H9 (cell line): ENCODE measurements around the gene GPR161. TPM values are rescaled to one million over a fixed set of nuclear protein-coding genes. Genes with fewer than 3 reads are reported as not detected.

Source experiments
- DNase-seq: peaks from one replicate; pipeline ENCODE4 v3.0.0-alpha.2; 2017
- H2AFZ ChIP-seq: one replicate; pipeline ENCODE4 v1.6.1; 2013; ENCODE audit warnings: mild to moderate bottlenecking, low read length, control low read depth, moderate library complexity
- H2AK5ac ChIP-seq: 2 replicates; pipeline ENCODE4 v1.6.1; 2013; ENCODE audit warnings: low read length, control low read depth, mixed read lengths; ENCODE audit not compliant: insufficient read length
- H2BK120ac ChIP-seq: one replicate; pipeline ENCODE4 v1.6.1; 2013; ENCODE audit warnings: low read depth, mild to moderate bottlenecking, low read length, control low read depth, inconsistent platforms; ENCODE audit not compliant: poor library complexity, severe bottlenecking
- H2BK12ac ChIP-seq: 2 replicates; pipeline ENCODE4 v1.6.1; 2013; ENCODE audit warnings: low read length, control low read depth, mixed read lengths, low read depth; ENCODE audit not compliant: insufficient read length
- H2BK15ac ChIP-seq: 2 replicates; pipeline ENCODE4 v1.6.1; 2013; ENCODE audit warnings: low read depth, low read length, control low read depth
- H2BK20ac ChIP-seq: one replicate; pipeline ENCODE4 v1.6.1; 2013; ENCODE audit warnings: low read depth, mild to moderate bottlenecking, low read length, control low read depth, inconsistent platforms; ENCODE audit not compliant: poor library complexity, severe bottlenecking
- H2BK5ac ChIP-seq: 2 replicates; pipeline ENCODE4 v1.6.1; 2013; ENCODE audit warnings: low read length, control low read depth, mixed read lengths; ENCODE audit not compliant: insufficient read length
- H3K14ac ChIP-seq: 2 replicates; pipeline ENCODE4 v1.6.1; 2013; ENCODE audit warnings: low read length, control low read depth; ENCODE audit not compliant: insufficient read depth
- H3K18ac ChIP-seq: 2 replicates; pipeline ENCODE4 v1.6.1; 2013; ENCODE audit warnings: low read depth, mild to moderate bottlenecking, mixed read lengths, low read length, control low read depth; ENCODE audit not compliant: insufficient read length
- H3K23ac ChIP-seq: 2 replicates; pipeline ENCODE4 v1.6.1; 2013; ENCODE audit warnings: low read length, control low read depth, mixed read lengths, low read depth; ENCODE audit not compliant: insufficient read length
- H3K23me2 ChIP-seq: 2 replicates; pipeline ENCODE4 v1.6.1; 2013; ENCODE audit warnings: low read depth, mild to moderate bottlenecking, mixed read lengths, low read length, control low read depth; ENCODE audit not compliant: insufficient read length, poor library complexity, severe bottlenecking
- H3K27ac ChIP-seq: 2 replicates; pipeline ENCODE4 v1.5.1; 2013; ENCODE audit warnings: low read length, control low read depth, mixed read lengths, low read depth; ENCODE audit not compliant: insufficient read length
- H3K27me3 ChIP-seq: 2 replicates; pipeline ENCODE4 v1.6.1; 2013; ENCODE audit warnings: low read length, control low read depth, inconsistent platforms; ENCODE audit not compliant: insufficient read depth
- H3K4ac ChIP-seq: 2 replicates; pipeline ENCODE4 v1.6.1; 2013; ENCODE audit warnings: low read depth, mild to moderate bottlenecking, control low read depth, inconsistent platforms, low read length, moderate library complexity
- H3K4me1 ChIP-seq: 2 replicates; pipeline ENCODE4 v1.6.1; 2013; ENCODE audit warnings: low read length, control low read depth, inconsistent platforms; ENCODE audit not compliant: insufficient read depth
- H3K4me2 ChIP-seq: 2 replicates; pipeline ENCODE4 v1.6.1; 2013; ENCODE audit warnings: low read length, control low read depth, mixed read lengths; ENCODE audit not compliant: insufficient read length, insufficient read depth
- H3K56ac ChIP-seq: 2 replicates; pipeline ENCODE4 v1.6.1; 2013; ENCODE audit warnings: low read depth, mild to moderate bottlenecking, mixed read lengths, low read length, control low read depth; ENCODE audit not compliant: insufficient read length
- H3K79me1 ChIP-seq: 2 replicates; pipeline ENCODE4 v1.6.1; 2013; ENCODE audit warnings: low read depth, mild to moderate bottlenecking, moderate library complexity, low read length, control low read depth, inconsistent platforms; ENCODE audit not compliant: insufficient read depth, poor library complexity, severe bottlenecking
- H3K79me2 ChIP-seq: 2 replicates; pipeline ENCODE4 v1.6.1; 2013; ENCODE audit warnings: low read length, control low read depth, inconsistent platforms; ENCODE audit not compliant: insufficient read depth
- H3K9ac ChIP-seq: 2 replicates; pipeline ENCODE4 v1.6.1; 2013; ENCODE audit warnings: low read length, control low read depth, mixed read lengths; ENCODE audit not compliant: insufficient read length; ENCODE audit errors: extremely low read depth
- H3K9me3 ChIP-seq: one replicate; pipeline ENCODE4 v1.6.1; 2013; ENCODE audit warnings: low read depth, low read length, inconsistent platforms; ENCODE audit not compliant: control insufficient read depth
- H3T11ph ChIP-seq: one replicate; pipeline ENCODE4 v1.6.1; 2013; ENCODE audit warnings: mild to moderate bottlenecking, low read length, control low read depth, inconsistent platforms
- H4K20me1 ChIP-seq: one replicate; pipeline ENCODE4 v1.6.1; 2013; ENCODE audit not compliant: control insufficient read depth, insufficient read length, insufficient read depth
- H4K5ac ChIP-seq: 2 replicates; pipeline ENCODE4 v1.6.1; 2013; ENCODE audit warnings: low read depth, mild to moderate bottlenecking, mixed read lengths, low read length, control low read depth; ENCODE audit not compliant: insufficient read length
- H4K8ac ChIP-seq: replicated peaks from 2 replicates; pipeline ENCODE4 v1.6.1; 2013; ENCODE audit warnings: low read length, control low read depth, mixed read lengths, low read depth; ENCODE audit not compliant: insufficient read length
- H4K91ac ChIP-seq: 2 replicates; pipeline ENCODE4 v1.6.1; 2013; ENCODE audit warnings: low read depth, mild to moderate bottlenecking, moderate library complexity, mixed read lengths, low read length, control low read depth; ENCODE audit not compliant: insufficient read length
- H3K27ac Mint-ChIP-seq, 3 experiments: 2 replicates in 2 of 3; 3 replicates in 1 of 3; pipeline ENCODE4 v1.8.0; 2020 to 2021; ENCODE audit warnings: mixed read lengths in 3 of 3, mild to moderate bottlenecking in 1 of 3, moderate library complexity in 1 of 3
- H3K27me3 Mint-ChIP-seq: 2 replicates; pipeline ENCODE4 v1.8.0; 2021; ENCODE audit warnings: low read depth, mild to moderate bottlenecking, moderate library complexity, mixed read lengths
- H3K36me3 Mint-ChIP-seq, 3 experiments: 2 replicates in 2 of 3; 3 replicates in 1 of 3; pipeline ENCODE4 v1.8.0; 2020 to 2021; ENCODE audit warnings: low read depth in 3 of 3, mixed read lengths in 3 of 3; ENCODE audit not compliant: insufficient read depth in 1 of 3
- H3K4me1 Mint-ChIP-seq, 2 experiments: 2 replicates each; pipeline ENCODE4 v1.8.0; 2020; ENCODE audit warnings: mixed read lengths in 2 of 2
- H3K4me3 Mint-ChIP-seq, 2 experiments: 2 replicates in 1 of 2; 3 replicates in 1 of 2; pipeline ENCODE4 v1.8.0; 2020 to 2021; ENCODE audit warnings: mild to moderate bottlenecking in 2 of 2, mixed read lengths in 2 of 2, moderate library complexity in 1 of 2
- H3K9me3 Mint-ChIP-seq, 2 experiments: 2 replicates in 1 of 2; 3 replicates in 1 of 2; pipeline ENCODE4 v1.8.0; 2020; ENCODE audit warnings: mild to moderate bottlenecking in 2 of 2, mixed read lengths in 2 of 2, moderate library complexity in 1 of 2
- WGBS: extraction: QIAGEN DNeasy Blood & Tissue Kit; methylation state at CpG from one replicate; pipeline ENCODE4 v1.1.7; 2013; ENCODE audit warnings: missing lambda C conversion rate, low lambda C conversion rate, mixed read lengths; ENCODE audit not compliant: insufficient read length; ENCODE audit errors: extremely low coverage; 5-methylcytosine and 5-hydroxymethylcytosine counted together
- total RNA-seq: library from RNA; stranded (reverse); gene quantifications from 2 replicates; pipeline ENCODE4 v1.2.1, GENCODE V29; 2021
- TF ChIP-seq, protein P1 (sequence below): fragments of 200-600 bp; sonication (generic); conservative IDR thresholded peaks from 3 replicates; pipeline ENCODE4 v1.8.0; 2021; ENCODE audit warnings: antibody characterized with exemption, mild to moderate bottlenecking

Gene GPR161
- total RNA-seq, 1 experiment from 2014 or later, result 10.6 TPM

DNA sequence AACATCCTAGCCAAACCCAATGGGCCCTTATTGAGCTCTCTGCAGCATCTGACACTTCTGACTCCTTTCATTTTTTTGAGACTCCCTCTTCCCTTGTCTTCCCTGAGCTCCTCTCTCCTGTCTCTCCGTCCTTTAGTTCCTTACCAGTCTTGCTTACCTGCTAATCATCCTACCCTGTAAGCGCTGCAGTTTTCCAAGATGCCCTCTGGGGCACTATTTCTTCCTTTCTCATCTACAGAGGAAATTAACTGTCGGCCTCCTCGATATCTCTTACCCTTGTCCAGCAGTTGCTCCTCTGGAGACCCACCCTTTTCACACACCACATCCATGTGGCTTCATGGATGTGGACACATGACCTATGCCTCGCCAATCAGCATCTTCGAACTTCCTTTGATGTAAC is 6.8 kb downstream of the GPR161 start:
- no peaks in the 10 kb centered on the region for H3K27me3 ChIP-seq
- no peaks in the 10 kb centered on the region for H3K79me1 ChIP-seq
- peaks cover 7% of the 10 kb centered on the region for H3K27me3 Mint-ChIP-seq
- H3K36me3 Mint-ChIP-seq, result peaks cover 14 to 31% (median 18%) of the 10 kb centered on the region in 3 experiments
- H3K14ac ChIP-seq, result no peak overlapping the region
- no peak overlapping the region for H4K5ac ChIP-seq
- no peak overlapping the region for H3K23ac ChIP-seq
- H2BK120ac ChIP-seq, result no peak overlapping the region
- no CpG with 5 or more reads among the region's 6 CpGs for WGBS
- DNase-seq, result no peak
- H3K9ac ChIP-seq, result no peak overlapping the region
- H2AK5ac ChIP-seq, result no peak overlapping the region
- H3K27ac ChIP-seq, result no peak overlapping the region
- H3K79me2 ChIP-seq, result no peaks in the 10 kb centered on the region
- no peak overlapping the region for H3T11ph ChIP-seq
- H2BK15ac ChIP-seq, result no peak overlapping the region
- no peaks in the 10 kb centered on the region for H3K23me2 ChIP-seq
- H3K4ac ChIP-seq, result no peak overlapping the region
- no peak overlapping the region for H3K18ac ChIP-seq
- H3K4me3 Mint-ChIP-seq, result no peak overlapping the region
- H3K9me3 Mint-ChIP-seq, result peaks cover 4% of the 10 kb centered on the region in 2 experiments; a peak in 4 of 5 replicates
- H4K20me1 ChIP-seq, result no peaks in the 10 kb centered on the region
- peaks cover 3% of the 10 kb centered on the region; the same call in 1 of the 2 replicates for H3K4me1 ChIP-seq
- peaks cover 17 to 21% of the 10 kb centered on the region in 2 experiments for H3K4me1 Mint-ChIP-seq
- H2BK20ac ChIP-seq, result no peak overlapping the region
- no peak overlapping the region for H2BK5ac ChIP-seq
- no peak overlapping the region for H3K4me2 ChIP-seq
- no peak overlapping the region for H2BK12ac ChIP-seq
- no peaks in the 10 kb centered on the region for H3K9me3 ChIP-seq
- H4K8ac ChIP-seq, result no peak overlapping the region
- TF ChIP-seq, protein P1, sequence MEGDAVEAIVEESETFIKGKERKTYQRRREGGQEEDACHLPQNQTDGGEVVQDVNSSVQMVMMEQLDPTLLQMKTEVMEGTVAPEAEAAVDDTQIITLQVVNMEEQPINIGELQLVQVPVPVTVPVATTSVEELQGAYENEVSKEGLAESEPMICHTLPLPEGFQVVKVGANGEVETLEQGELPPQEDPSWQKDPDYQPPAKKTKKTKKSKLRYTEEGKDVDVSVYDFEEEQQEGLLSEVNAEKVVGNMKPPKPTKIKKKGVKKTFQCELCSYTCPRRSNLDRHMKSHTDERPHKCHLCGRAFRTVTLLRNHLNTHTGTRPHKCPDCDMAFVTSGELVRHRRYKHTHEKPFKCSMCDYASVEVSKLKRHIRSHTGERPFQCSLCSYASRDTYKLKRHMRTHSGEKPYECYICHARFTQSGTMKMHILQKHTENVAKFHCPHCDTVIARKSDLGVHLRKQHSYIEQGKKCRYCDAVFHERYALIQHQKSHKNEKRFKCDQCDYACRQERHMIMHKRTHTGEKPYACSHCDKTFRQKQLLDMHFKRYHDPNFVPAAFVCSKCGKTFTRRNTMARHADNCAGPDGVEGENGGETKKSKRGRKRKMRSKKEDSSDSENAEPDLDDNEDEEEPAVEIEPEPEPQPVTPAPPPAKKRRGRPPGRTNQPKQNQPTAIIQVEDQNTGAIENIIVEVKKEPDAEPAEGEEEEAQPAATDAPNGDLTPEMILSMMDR, result peak; percentile 42; the same call in 1 of the 3 replicates
- H2AFZ ChIP-seq, result no peak overlapping the region
- H3K56ac ChIP-seq, result no peak overlapping the region
- no peak overlapping the region for H3K27ac Mint-ChIP-seq
- no peak overlapping the region for H4K91ac ChIP-seq
